HG03442 (cell line): ENCODE results near the gene MDH2.
"Not testable (repeated sequence)": the region's sequence is repeated elsewhere in the genome, so short reads cannot be mapped to it uniquely, and the experiment has no call there.

Experiments
- ATAC-seq: cut with Tn5 transposase; IDR thresholded peaks from one replicate; pipeline ENCODE4 v1.9.1; 2021; ENCODE audit warnings: mild to moderate bottlenecking, moderate library complexity; ENCODE audit not compliant: unreplicated experiment

Gene MDH2

GRCh38 chr7:76106893-76107292 lies 59.0 kb downstream of the MDH2 start:
- no peak for ATAC-seq

DNA sequence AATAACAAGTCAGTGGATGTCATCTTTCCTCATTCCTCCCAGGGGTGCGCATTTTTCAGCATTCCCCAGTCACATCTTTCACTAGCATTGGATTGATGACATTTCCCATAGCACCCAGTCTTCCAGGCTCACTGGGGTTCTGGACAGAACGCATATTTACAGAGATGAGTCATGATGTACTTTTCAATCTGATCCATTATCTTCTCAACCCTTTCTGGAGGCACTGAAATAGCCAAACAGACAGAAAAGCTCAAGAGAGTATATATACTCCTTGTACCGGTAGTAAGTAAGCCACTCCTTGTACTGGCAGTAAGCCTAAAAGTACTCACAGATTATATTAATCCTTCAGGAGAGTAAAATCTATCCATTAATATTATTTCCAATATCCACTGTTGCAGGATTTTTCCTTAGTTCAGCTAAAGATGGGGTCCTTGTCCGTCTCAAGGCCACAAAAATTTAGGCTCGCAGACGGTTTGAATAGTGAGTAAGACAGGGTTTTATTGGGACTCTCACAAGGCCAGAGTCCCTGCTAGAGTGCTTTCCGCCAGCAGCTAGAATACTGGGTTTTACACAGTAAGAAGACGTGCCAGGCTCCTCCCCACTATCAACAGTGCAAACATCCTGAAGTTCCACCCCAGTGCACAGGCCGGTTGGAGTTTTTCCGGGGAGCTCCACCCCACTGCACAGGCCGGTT lies 60.8 kb downstream of the MDH2 start:
- no peak for ATAC-seq

GRCh38 chr7:76113042-76113630 lies 65.2 kb downstream of the MDH2 start:
- ATAC-seq: not testable (repeated sequence)

DNA sequence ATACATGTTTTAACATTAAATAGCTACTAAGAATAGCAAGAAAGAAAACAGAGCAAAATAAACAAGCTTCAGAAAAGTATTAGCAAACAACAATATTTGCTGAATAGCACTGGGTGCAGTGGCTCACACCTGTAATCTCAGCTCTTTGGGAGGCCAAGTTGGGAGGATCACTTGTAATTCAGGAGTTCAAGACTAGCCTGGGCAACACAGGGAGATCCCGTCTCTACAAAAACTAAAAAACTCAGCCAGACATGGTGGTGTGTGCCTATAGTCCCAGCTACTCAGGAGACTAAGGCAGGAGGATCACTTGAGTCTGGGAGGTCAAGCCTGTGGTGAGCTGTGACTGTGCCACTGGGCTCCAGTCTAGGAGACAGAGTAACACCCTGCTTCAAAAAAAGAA lies 66.8 kb downstream of the MDH2 start:
- ATAC-seq: not testable (repeated sequence)
